GM20431 (cell line): ENCODE measurements around the gene STRIP1.

Experiments
- in situ Hi-C: fragments of 300-500 bp; cut with MseI, MboI; formaldehyde crosslinking; loops from one replicate; pipeline ENCODE4 v1.15.0; 2020; ENCODE audit warnings: low sequenced_read_pairs; ENCODE audit not compliant: unreplicated experiment

The STRIP1 gene

GRCh38 chr1:110034451-110035235 is at the start of gene STRIP1:
STRIP1 (plus strand) TSS chr1:110034624; CDS start chr1:110034638, 14 bp downstream.
- in situ Hi-C loops: no loop called here

- in situ Hi-C loops: loop anchor here (10.0 to 25.0 kb wide), 2 partner anchors 211 to 348 kb away; no protein-coding TSS in a partner anchor
Observed at GRCh38 chr1:109985247-109986053, 49.0 kb upstream of the STRIP1 start.

- in situ Hi-C loops: loop anchor here (10.0 to 25.0 kb wide), 2 partner anchors 211 to 349 kb away; no protein-coding TSS in a partner anchor
Observed at GRCh38 chr1:109986054-109986444, 48.4 kb upstream of the STRIP1 start.

GRCh38 chr1:109988349-109988914 is 46.0 kb upstream of the STRIP1 start:
- in situ Hi-C loops: loop anchor here (10.0 to 25.0 kb wide), 2 partner anchors 214 to 351 kb away; no protein-coding TSS in a partner anchor

- in situ Hi-C loops: loop anchor here (10.0 to 25.0 kb wide), 2 partner anchors 215 to 352 kb away; no protein-coding TSS in a partner anchor
Observed at GRCh38 chr1:109989506-109990301, 44.7 kb upstream of the STRIP1 start.

- in situ Hi-C loops: loop anchor here (25.0 kb wide), 1 partner anchor 353 kb away; no protein-coding TSS in a partner anchor
Observed at GRCh38 chr1:109990302-109990653, 44.1 kb upstream of the STRIP1 start.

GRCh38 chr1:109991400-109991925 is 43.0 kb upstream of the STRIP1 start:
- in situ Hi-C loops: loop anchor here (25.0 kb wide), 1 partner anchor 354 kb away; no protein-coding TSS in a partner anchor

- in situ Hi-C loops: loop anchor here (25.0 kb wide), 1 partner anchor 357 kb away; no protein-coding TSS in a partner anchor
Observed at GRCh38 chr1:109993885-109994284, 40.5 kb upstream of the STRIP1 start.

- in situ Hi-C loops: loop anchor here (25.0 kb wide), 1 partner anchor 357 kb away; no protein-coding TSS in a partner anchor
Observed at GRCh38 chr1:109994654-109995053, 39.8 kb upstream of the STRIP1 start.

GRCh38 chr1:109995536-109995935 is 38.9 kb upstream of the STRIP1 start:
- in situ Hi-C loops: loop anchor here (25.0 kb wide), 1 partner anchor 358 kb away; no protein-coding TSS in a partner anchor

GRCh38 chr1:109996476-109996875 is 37.9 kb upstream of the STRIP1 start:
- in situ Hi-C loops: loop anchor here (25.0 kb wide), 1 partner anchor 359 kb away; no protein-coding TSS in a partner anchor

GRCh38 chr1:109997204-109997866 is 37.1 kb upstream of the STRIP1 start:
- in situ Hi-C loops: loop anchor here (25.0 kb wide), 1 partner anchor 360 kb away; no protein-coding TSS in a partner anchor

GRCh38 chr1:109997867-109998229 is 36.6 kb upstream of the STRIP1 start:
- in situ Hi-C loops: loop anchor here (25.0 kb wide), 1 partner anchor 361 kb away; no protein-coding TSS in a partner anchor

- in situ Hi-C loops: no loop called here
Observed at GRCh38 chr1:110002695-110003094, 31.7 kb upstream of the STRIP1 start.

- in situ Hi-C loops: no loop called here
Observed at GRCh38 chr1:110003747-110004428, 30.5 kb upstream of the STRIP1 start.

- in situ Hi-C loops: no loop called here
Observed at GRCh38 chr1:110004583-110004982, 29.8 kb upstream of the STRIP1 start.

- in situ Hi-C loops: no loop called here
Observed at GRCh38 chr1:110005971-110006370, 28.5 kb upstream of the STRIP1 start.

GRCh38 chr1:110006516-110006915 is 27.9 kb upstream of the STRIP1 start:
- in situ Hi-C loops: no loop called here
